ENCODE results near the gene TOX3. TPM values are rescaled to one million over a fixed set of nuclear protein-coding genes. Genes with fewer than 3 reads are reported as not detected.

The TOX3 gene
- total and polyA plus RNA-seq, 2 of the 13 experiments (the other 11 are each of a cell fraction or from before 2014, with no cell fraction given): 14.5 to 98.6 TPM

DNA sequence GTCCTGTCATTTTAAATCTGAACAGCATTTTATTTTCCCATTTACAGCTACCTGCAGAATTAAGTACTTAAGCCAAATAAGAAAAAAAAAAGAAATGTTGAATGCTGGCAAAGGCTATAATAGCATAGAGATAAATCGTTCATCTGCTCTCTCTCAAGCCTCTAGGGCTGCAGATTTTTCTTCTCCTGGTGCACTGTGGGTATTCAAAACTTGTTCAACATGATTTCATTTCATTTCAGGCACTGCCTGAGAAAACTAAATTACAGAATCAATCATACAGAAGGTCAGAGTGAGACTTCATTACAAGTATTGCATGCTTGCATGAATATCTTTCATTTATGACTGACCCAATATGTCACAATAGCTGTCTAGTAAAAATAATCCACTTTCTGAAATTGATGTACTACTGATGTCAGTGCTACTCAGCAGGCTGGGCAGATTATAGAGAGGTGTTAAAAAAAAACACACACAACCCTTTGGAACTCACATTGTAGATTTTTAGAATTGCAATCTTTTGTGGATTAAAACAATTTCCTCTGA lies 86.2 kb downstream of the TOX3 start:
- no peak for DNase-seq (ENCODE audit: low spot score)
- no peak for ATAC-seq
- ChIA-PET POLR2A (no interaction called here), CTCF (ENCODE audit: low intra/inter-chr PET ratio, low total read pairs) (no interaction called here)
- BruUV-seq (replicated peaks): no TSS peak
- intact Hi-C loops (cut with micrococcal nuclease; ENCODE audit: unreplicated experiment) (no loop called here), in situ Hi-C loops (cut with HindIII; ENCODE audit: extremely low pct_ligation_motif_present, low pct_unique_long_range_greater_than_20kb) (no loop called here)
- 92% methylated on average over 1 of the region's 1 CpG for WGBS (ENCODE audit: low lambda C conversion rate)
- H3K36me3 ChIP-seq (replicated peaks in 1 of 2; ENCODE audit: control insufficient read depth in 1 of 2, insufficient read depth in 2 of 2, low read length in 2 of 2): peaks cover 3 to 48% of the 10 kb centered on the region in 2 experiments
- H3K4me2 ChIP-seq (ENCODE audit: low read depth, low read length): no peak overlapping the region
- H3K4me3 ChIP-seq (replicated peaks in 1 of 3; ENCODE audit: insufficient read depth in 1 of 3, low read depth in 2 of 3, low read length in 3 of 3): no peak overlapping the region
- peaks cover 34% of the 10 kb centered on the region for H3K4me1 ChIP-seq (ENCODE audit: insufficient read depth, low read length)
- H3K9ac ChIP-seq (ENCODE audit: insufficient read depth, low read depth, low read length): no peak overlapping the region
- no peaks in the 10 kb centered on the region; the same call in 1 of the 2 replicates for H4K20me1 ChIP-seq (ENCODE audit: insufficient read depth, low read length)
- FAIRE-seq: no peak
- no peaks in the 10 kb centered on the region for H3K9me3 ChIP-seq (ENCODE audit: low read length)
- no peak overlapping the region for H2AFZ ChIP-seq (ENCODE audit: low read length)
- TF ChIP-seq REXO4 (CRISPR knock-in tag; IDR thresholded peaks at IDR 0.05; ENCODE audit: borderline replicate concordance): no peak
- TF ChIP-seq, protein P1, sequence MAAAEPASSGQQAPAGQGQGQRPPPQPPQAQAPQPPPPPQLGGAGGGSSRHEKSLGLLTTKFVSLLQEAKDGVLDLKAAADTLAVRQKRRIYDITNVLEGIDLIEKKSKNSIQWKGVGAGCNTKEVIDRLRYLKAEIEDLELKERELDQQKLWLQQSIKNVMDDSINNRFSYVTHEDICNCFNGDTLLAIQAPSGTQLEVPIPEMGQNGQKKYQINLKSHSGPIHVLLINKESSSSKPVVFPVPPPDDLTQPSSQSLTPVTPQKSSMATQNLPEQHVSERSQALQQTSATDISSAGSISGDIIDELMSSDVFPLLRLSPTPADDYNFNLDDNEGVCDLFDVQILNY (CRISPR knock-in tag; conservative IDR thresholded peaks at IDR 0.05): no peak
- no peak for TF ChIP-seq ATM (IDR thresholded peaks at IDR 0.05; ENCODE audit: borderline replicate concordance)
- no peak for TF ChIP-seq SCMH1 (CRISPR knock-in tag; IDR thresholded peaks at IDR 0.05; ENCODE audit: borderline replicate concordance)
- TF ChIP-seq, protein P2, sequence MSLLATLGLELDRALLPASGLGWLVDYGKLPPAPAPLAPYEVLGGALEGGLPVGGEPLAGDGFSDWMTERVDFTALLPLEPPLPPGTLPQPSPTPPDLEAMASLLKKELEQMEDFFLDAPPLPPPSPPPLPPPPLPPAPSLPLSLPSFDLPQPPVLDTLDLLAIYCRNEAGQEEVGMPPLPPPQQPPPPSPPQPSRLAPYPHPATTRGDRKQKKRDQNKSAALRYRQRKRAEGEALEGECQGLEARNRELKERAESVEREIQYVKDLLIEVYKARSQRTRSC (CRISPR knock-in tag; IDR thresholded peaks at IDR 0.05; ENCODE audit: low read depth): no peak
- TF ChIP-seq EHMT2 (IDR thresholded peaks at IDR 0.05; ENCODE audit: borderline replicate concordance, low read depth, low read length): no peak
- TF ChIP-seq ZFP36 (IDR thresholded peaks at IDR 0.05; ENCODE audit: borderline replicate concordance, low read depth, low read length, partially characterized antibody): no peak
- no peak for TF ChIP-seq TAF1 (CRISPR knock-in tag; IDR thresholded peaks at IDR 0.05)
- TF ChIP-seq NCOA2 (CRISPR knock-in tag; IDR thresholded peaks at IDR 0.05): no peak
- H3K27me3 ChIP-seq (ENCODE audit: control insufficient read depth in 1 of 2, insufficient read depth in 2 of 2, low read length in 2 of 2): no peaks in the 10 kb centered on the region
- no peak overlapping the region for H3K27ac ChIP-seq (ENCODE audit: extremely low read length, insufficient read depth, low read length)
- H3K79me2 ChIP-seq (ENCODE audit: insufficient read depth, low read length): peaks cover 14% of the 10 kb centered on the region
